H1 (cell line): Measurements from ENCODE around the gene MYLK. TPM values are rescaled to one million over a fixed set of nuclear protein-coding genes. Genes with fewer than 3 reads are reported as not detected.

Experiments
- CTCF ChIA-PET: fragments of 300-600 bp; sonication (Branson Sonifier 250); formaldehyde crosslinking; loops from one replicate; lab custom pipeline; 2021; ENCODE audit not compliant: partially characterized antibody; lab: Charles Lee
- POLR2A ChIA-PET: fragments of 300-600 bp; sonication (Branson Sonifier 250); formaldehyde crosslinking; loops from one replicate; lab custom pipeline; 2021; ENCODE audit warnings: inconsistent platforms; ENCODE audit not compliant: partially characterized antibody; lab: Charles Lee
- DNase-seq, 2 experiments: peaks; one replicate each; pipeline versions ENCODE4 v3.0.0 to v3.0.0-alpha.2; 2010 to 2022; ENCODE audit warnings: low spot score in 2 of 2, low read depth in 1 of 2, mixed read lengths in 1 of 2
- FAIRE-seq: peaks from 2 replicates; lab custom pipeline; 2011; peaks lifted over from hg19 to GRCh38; lab: Jason Lieb, UNC
- H2AFZ ChIP-seq: 2 replicates; pipeline ENCODE4 v1.8.1; 2012; ENCODE audit warnings: low read length, inconsistent platforms
- H2AK5ac ChIP-seq: 2 replicates; pipeline ENCODE4 v1.6.1; 2013; ENCODE audit warnings: low read depth, low read length
- H2BK120ac ChIP-seq: replicated peaks from 2 replicates; pipeline ENCODE3; 2013; ENCODE audit warnings: low read depth, low read length, inconsistent platforms
- H2BK12ac ChIP-seq: 2 replicates; pipeline ENCODE4 v1.6.1; 2013; ENCODE audit warnings: low read depth, low read length
- H2BK15ac ChIP-seq: 2 replicates; pipeline ENCODE4 v1.6.1; 2013; ENCODE audit warnings: low read length
- H2BK20ac ChIP-seq: 2 replicates; pipeline ENCODE4 v1.6.1; 2013; ENCODE audit warnings: low read length
- H2BK5ac ChIP-seq: 2 replicates; pipeline ENCODE4 v1.6.1; 2013; ENCODE audit warnings: low read depth, low read length
- H3K14ac ChIP-seq: 2 replicates; pipeline ENCODE4 v1.6.1; 2013; ENCODE audit warnings: inconsistent platforms; ENCODE audit not compliant: insufficient read length
- H3K18ac ChIP-seq: 2 replicates; pipeline ENCODE4 v1.6.1; 2013; ENCODE audit warnings: low read length; ENCODE audit errors: extremely low read depth
- H3K23ac ChIP-seq: 2 replicates; pipeline ENCODE4 v1.6.1; 2013; ENCODE audit warnings: inconsistent platforms; ENCODE audit not compliant: insufficient read length
- H3K23me2 ChIP-seq: 2 replicates; pipeline ENCODE4 v1.6.1; 2013; ENCODE audit warnings: low read depth, low read length
- H3K27ac ChIP-seq: 2 replicates; pipeline ENCODE4 v1.6.1; 2011; ENCODE audit warnings: low read depth, low read length, inconsistent platforms
- H3K27me3 ChIP-seq, 4 experiments: replicated peaks in 1 of 4; 1 replicate in 1 of 4; 2 replicates in 3 of 4; pipeline versions ENCODE4 v1.6.1 to v1.8.1; 2011 to 2013; ENCODE audit warnings: low read length in 3 of 4, mild to moderate bottlenecking in 3 of 4, inconsistent platforms in 2 of 4, mixed read lengths in 2 of 4, moderate library complexity in 1 of 4; ENCODE audit not compliant: control insufficient read depth in 3 of 4, insufficient read depth in 3 of 4; ENCODE audit errors: extremely low read depth in 1 of 4
- H3K36me3 ChIP-seq, 4 experiments: 2 replicates each; pipeline versions ENCODE4 v1.6.1 to v1.8.1; 2011 to 2013; ENCODE audit warnings: mild to moderate bottlenecking in 4 of 4, low read length in 3 of 4, moderate library complexity in 2 of 4, control low read depth in 1 of 4, inconsistent platforms in 1 of 4; ENCODE audit not compliant: insufficient read depth in 4 of 4, control insufficient read depth in 2 of 4
- H3K4ac ChIP-seq: replicated peaks from 2 replicates; pipeline ENCODE3; 2013; ENCODE audit warnings: low read length, low read depth, mixed read lengths, inconsistent platforms; ENCODE audit not compliant: insufficient read length
- H3K4me1 ChIP-seq, 4 experiments: replicated peaks in 1 of 4; 1 replicate in 1 of 4; 2 replicates in 3 of 4; pipeline versions ENCODE4 v1.6.1 to v1.8.1; 2011 to 2013; ENCODE audit warnings: low read length in 3 of 4, inconsistent platforms in 2 of 4, mixed read lengths in 1 of 4; ENCODE audit not compliant: insufficient read depth in 4 of 4, control insufficient read depth in 3 of 4
- H3K4me2 ChIP-seq, 2 experiments: 2 replicates each; pipeline versions ENCODE4 v1.6.1 to v1.8.1; 2011 to 2013; ENCODE audit warnings: low read depth in 2 of 2, low read length in 2 of 2, control low read depth in 1 of 2, inconsistent platforms in 1 of 2, mild to moderate bottlenecking in 1 of 2; ENCODE audit not compliant: insufficient read depth in 1 of 2
- H3K4me3 ChIP-seq, 4 experiments: fragments of 200-600, 300-600 bp in 1 of 4; sonication (generic), shearing (Covaris generic), sonication (Bioruptor Twin) in 1 of 4; 2 replicates each; pipeline versions ENCODE4 v1.5.1 to v1.8.1; 2011 to 2016; ENCODE audit warnings: low read length in 4 of 4, low read depth in 3 of 4, control low read depth in 2 of 4, inconsistent platforms in 2 of 4, mild to moderate bottlenecking in 2 of 4, mixed read lengths in 1 of 4, moderate library complexity in 1 of 4; ENCODE audit not compliant: insufficient read depth in 2 of 4; ENCODE audit errors: extremely low read depth in 1 of 4
- H3K56ac ChIP-seq: replicated peaks from 2 replicates; pipeline ENCODE3; 2013; ENCODE audit warnings: low read depth, mild to moderate bottlenecking, mixed read lengths, low read length, inconsistent platforms; ENCODE audit not compliant: insufficient read length
- H3K79me1 ChIP-seq: 2 replicates; pipeline ENCODE4 v1.6.1; 2013; ENCODE audit warnings: low read depth, low read length, control low read depth
- H3K79me2 ChIP-seq, 2 experiments: 2 replicates each; pipeline versions ENCODE4 v1.6.1 to v1.8.1; 2012 to 2013; ENCODE audit warnings: low read length in 2 of 2, mild to moderate bottlenecking in 2 of 2, inconsistent platforms in 1 of 2; ENCODE audit not compliant: insufficient read depth in 2 of 2, control insufficient read depth in 1 of 2
- H3K9ac ChIP-seq, 4 experiments: replicated peaks in 1 of 4; 1 replicate in 1 of 4; 2 replicates in 3 of 4; pipeline versions ENCODE4 v1.6.1 to v1.8.1; 2011 to 2013; ENCODE audit warnings: low read depth in 3 of 4, low read length in 3 of 4, control low read depth in 2 of 4, mild to moderate bottlenecking in 2 of 4, moderate library complexity in 2 of 4, inconsistent platforms in 1 of 4; ENCODE audit errors: extremely low read depth in 1 of 4
- H3K9me3 ChIP-seq, 2 experiments: 2 replicates each; pipeline versions ENCODE4 v1.6.1 to v1.8.1; 2012 to 2013; ENCODE audit warnings: mild to moderate bottlenecking in 2 of 2, moderate library complexity in 2 of 2, control low read depth in 1 of 2, inconsistent platforms in 1 of 2, low read depth in 1 of 2, low read length in 1 of 2, mixed read lengths in 1 of 2; ENCODE audit not compliant: insufficient read depth in 2 of 2
- H4K20me1 ChIP-seq, 2 experiments: replicated peaks in 1 of 2; 2 replicates each; pipeline versions ENCODE3 to v1.8.1; 2011 to 2013; ENCODE audit warnings: inconsistent platforms in 2 of 2, low read length in 2 of 2, mild to moderate bottlenecking in 1 of 2; ENCODE audit not compliant: insufficient read depth in 2 of 2, control insufficient read depth in 1 of 2
- H4K5ac ChIP-seq: 2 replicates; pipeline ENCODE4 v1.6.1; 2013; ENCODE audit warnings: low read length, low read depth, mixed read lengths, inconsistent platforms; ENCODE audit not compliant: insufficient read length
- H4K8ac ChIP-seq: 2 replicates; pipeline ENCODE4 v1.8.0; 2013; ENCODE audit warnings: mild to moderate bottlenecking, moderate library complexity, low read length, inconsistent platforms; ENCODE audit not compliant: insufficient read depth; ENCODE audit errors: extremely low read depth
- H4K91ac ChIP-seq: replicated peaks from 2 replicates; pipeline ENCODE3; 2013; ENCODE audit warnings: low read length, mixed read lengths, inconsistent platforms; ENCODE audit not compliant: insufficient read length
- CEBPB ChIP-seq: IDR thresholded peaks from 2 replicates; pipeline ENCODE4 v1.6.1; 2012; ENCODE audit warnings: low read depth, low read length
- CREB1 ChIP-seq: IDR thresholded peaks from 2 replicates; pipeline ENCODE4 v1.6.1; 2012; ENCODE audit warnings: inconsistent platforms
- EP300 ChIP-seq, 2 experiments: IDR thresholded peaks; 1 replicate in 1 of 2; 2 replicates in 1 of 2; pipeline ENCODE4 v1.6.1; 2011 to 2012; ENCODE audit warnings: low read depth in 2 of 2, low read length in 2 of 2, mild to moderate bottlenecking in 2 of 2, borderline replicate concordance in 1 of 2, inconsistent platforms in 1 of 2, moderate library complexity in 1 of 2
- JUN ChIP-seq: IDR thresholded peaks from 2 replicates; pipeline ENCODE4 v1.6.1; 2011; ENCODE audit warnings: low read depth, mild to moderate bottlenecking, improper control_type of control experiment, low read length
- KDM1A ChIP-seq: fragments of 200-600, 300-600 bp; sonication (generic); IDR thresholded peaks from 2 replicates; pipeline ENCODE4 v1.7.1; 2016; ENCODE audit warnings: mild to moderate bottlenecking, low read length, borderline replicate concordance
- KDM5A ChIP-seq: fragments of 200-600 bp; IDR thresholded peaks from 2 replicates; pipeline ENCODE4 v1.7.1; 2012; ENCODE audit warnings: mild to moderate bottlenecking, low read length, inconsistent platforms, mixed read lengths
- MAFK ChIP-seq: IDR thresholded peaks from 2 replicates; pipeline ENCODE4 v1.6.1; 2012; ENCODE audit warnings: low read depth, mild to moderate bottlenecking, improper control_type of control experiment, low read length
- NRF1 ChIP-seq: IDR thresholded peaks from 2 replicates; pipeline ENCODE4 v1.6.1; 2011; ENCODE audit warnings: mild to moderate bottlenecking, low read depth, low read length, improper control_type of control experiment
- PHF8 ChIP-seq: fragments of 200-600 bp; sonication (generic); conservative IDR thresholded peaks from 2 replicates; pipeline ENCODE4 v1.7.1; 2012; ENCODE audit warnings: low read depth, mild to moderate bottlenecking, inconsistent platforms, low read length, moderate library complexity
- POLR2AphosphoS5 ChIP-seq: IDR thresholded peaks from 2 replicates; pipeline ENCODE4 v1.6.1; 2011; ENCODE audit warnings: low read depth, low read length
- SIN3A ChIP-seq, 2 experiments: IDR thresholded peaks in 1 of 2; conservative IDR thresholded peaks in 1 of 2; 2 replicates each; pipeline ENCODE4 v1.6.1; 2011 to 2012; ENCODE audit warnings: low read length in 2 of 2, improper control_type of control experiment in 1 of 2, low read depth in 1 of 2, mild to moderate bottlenecking in 1 of 2
- SP2 ChIP-seq: IDR thresholded peaks from 2 replicates; pipeline ENCODE4 v1.6.1; 2012; ENCODE audit warnings: mild to moderate bottlenecking, low read length, inconsistent platforms
- WGBS, 2 experiments: shearing (Covaris generic) in 1 of 2; methylation state at CpG; one replicate each; pipeline versions ENCODE4 v1.1.6 to v1.1.7; 2013 to 2015; ENCODE audit warnings: low lambda C conversion rate in 2 of 2, mixed read lengths in 2 of 2, inconsistent platforms in 1 of 2, low coverage in 1 of 2, missing lambda C conversion rate in 1 of 2; ENCODE audit not compliant: insufficient replicate concordance in 2 of 2, insufficient coverage in 1 of 2, insufficient read length in 1 of 2; ENCODE audit errors: extremely low coverage in 1 of 2, missing lambda C conversion rate in 1 of 2; 5-methylcytosine and 5-hydroxymethylcytosine counted together
- polyA plus RNA-seq, 7 experiments: library from polyadenylated mRNA; depleted of rRNA in 3 of 7; stranded (reverse) in 5 of 7; unstranded in 2 of 7; fragments of >200 nt in 5 of 7; fragments of 200-250 nt in 2 of 7; gene quantifications; 1 replicate in 5 of 7; 2 replicates in 1 of 7; 4 replicates in 1 of 7; pipeline versions ENCODE4 v1.2.1 to v1.2.3, GENCODE V29; 2011 to 2013; ENCODE audit warnings: missing spikeins in 2 of 7, mixed read lengths in 2 of 7
- total RNA-seq: library from RNA; stranded (reverse); fragmentation: NEBNext Ultra II Directional; extraction: Animal tissue kit (Norgen Biotek cat#: 25700); gene quantifications from 2 replicates; pipeline ENCODE4 v1.2.1, GENCODE V29; 2021

MYLK gene
- total and polyA plus RNA-seq, 2 of the 8 experiments (the other 6 are each of a cell fraction or from before 2014, with no cell fraction given): 11.6 to 21.3 TPM

DNA sequence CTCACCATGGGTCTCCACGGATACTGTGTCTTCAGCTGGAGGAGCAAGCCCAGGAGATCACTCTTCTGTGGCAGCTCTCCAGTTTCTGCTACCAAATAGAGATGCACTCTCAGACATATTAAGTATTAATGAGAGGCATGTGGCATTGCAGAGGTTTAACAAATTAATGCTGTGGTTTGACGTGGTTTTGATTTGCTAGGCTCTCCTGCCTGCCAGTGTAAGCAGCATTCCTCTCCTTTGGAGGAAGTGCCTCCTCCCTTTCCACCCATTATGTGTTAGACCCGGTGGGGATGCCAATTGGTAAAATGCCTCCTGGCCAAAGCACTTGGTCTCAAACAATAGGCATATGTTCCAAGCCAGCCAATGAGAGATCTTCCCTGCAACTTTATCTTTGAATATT, 124.8 kb downstream of the MYLK start:
- Histone ChIP-seq H3K4ac (no peak overlapping the region), H3K79me2 (no peaks in the 10 kb centered on the region), H4K8ac (no peak overlapping the region), H3K9ac (no peak overlapping the region), H2BK20ac (no peak overlapping the region), H2AK5ac (no peak overlapping the region), H3K4me1 (no peaks in the 10 kb centered on the region), H4K91ac (no peak overlapping the region), H3K23me2 (no peaks in the 10 kb centered on the region), H3K27ac (no peak overlapping the region), H3K18ac (no peak overlapping the region), H3K4me3 (no peak overlapping the region), H2AFZ (no peak overlapping the region), H2BK15ac (no peak overlapping the region), H4K5ac (no peak overlapping the region), H3K27me3 (no peaks in the 10 kb centered on the region; a peak in 1 of 7 replicates), H4K20me1 (no peaks in the 10 kb centered on the region), H3K36me3 (no peaks in the 10 kb centered on the region; a peak in 1 of 8 replicates), H2BK12ac (no peak overlapping the region), H3K4me2 (no peak overlapping the region), H2BK120ac (no peak overlapping the region), H3K9me3 (no peaks in the 10 kb centered on the region), H3K23ac (no peak overlapping the region), H3K14ac (no peak overlapping the region), H3K79me1 (no peaks in the 10 kb centered on the region; the same call in 1 of the 2 replicates), H2BK5ac (no peak overlapping the region), H3K56ac (no peak overlapping the region)
- ChIA-PET POLR2A (no interaction called here), CTCF (interaction anchor here (0.6 to 1.8 kb wide), 4 partner anchors 19 to 117 kb away, joined by 3 to 5 read pairs (median 4); no protein-coding TSS in a partner anchor)
- FAIRE-seq: no peak
- 84% methylated on average over 3 of the region's 3 CpGs; no CpG with 5 or more reads in 1 of the 2 experiments for WGBS, 2 experiments
- peak in 1 of 2 experiments; percentile 30 for DNase-seq
- TF ChIP-seq JUN: no peak
- no peak for TF ChIP-seq POLR2AphosphoS5
- TF ChIP-seq MAFK: no peak
- no peak for TF ChIP-seq KDM5A
- TF ChIP-seq EP300 (IDR thresholded peaks at IDR 0.05; ENCODE audit: borderline replicate concordance in 1 of 2, low read depth in 2 of 2, low read length in 2 of 2): no peak
- TF ChIP-seq SIN3A (conservative IDR thresholded peaks at IDR 0.05 in 1 of 2, IDR thresholded peaks at IDR 0.05 in 1 of 2; ENCODE audit: low read depth in 1 of 2, low read length in 2 of 2): no peak
- TF ChIP-seq PHF8: no peak
- TF ChIP-seq NRF1: no peak
- TF ChIP-seq CREB1: no peak
- TF ChIP-seq CEBPB: no peak
- no peak for TF ChIP-seq SP2
- TF ChIP-seq KDM1A: no peak
